Occipital lobe (tissue), 2 donors: ENCODE data around the gene SEC14L5. TPM values are rescaled to one million over a fixed set of nuclear protein-coding genes. Genes with fewer than 3 reads are reported as not detected.

Experiments used
- DNase-seq: peaks from one replicate; lab custom pipeline; 2025; lab: John Stamatoyannopoulos, UW
- total RNA-seq: library from RNA; depleted of rRNA; stranded (reverse); fragments of >200 nt; gene quantifications from one replicate; pipeline ENCODE4 v1.2.3, GENCODE V29; 2014

Gene SEC14L5
- total RNA-seq, result 0.47 TPM

GRCh38 chr16:4957720-4958509, at the start of gene SEC14L5:
TSS of gene SEC14L5 (plus strand) at chr16:4958330. CDS start at chr16:4959324, 994 bp downstream.
- peak; percentile 99 for DNase-seq

- DNase-seq, result no peak
Observed at GRCh38 chr16:4908854-4909401, 49.2 kb upstream of the SEC14L5 start.

GRCh38 chr16:4909825-4910224, 48.3 kb upstream of the SEC14L5 start:
- no peak for DNase-seq

- no peak for DNase-seq
Observed at GRCh38 chr16:4910828-4911227, 47.3 kb upstream of the SEC14L5 start.

GRCh38 chr16:4911970-4912386, 46.2 kb upstream of the SEC14L5 start:
- DNase-seq, result no peak

- no peak for DNase-seq
Observed at GRCh38 chr16:4913130-4913773, 44.9 kb upstream of the SEC14L5 start.

GRCh38 chr16:4913774-4914525, 44.2 kb upstream of the SEC14L5 start:
- no peak for DNase-seq

- DNase-seq, result no peak
Observed at GRCh38 chr16:4914528-4915225, 43.5 kb upstream of the SEC14L5 start.

- no peak for DNase-seq
Observed at GRCh38 chr16:4915226-4915761, 42.8 kb upstream of the SEC14L5 start.

GRCh38 chr16:4917117-4917516, 41.0 kb upstream of the SEC14L5 start:
- DNase-seq, result no peak

GRCh38 chr16:4918781-4919251, 39.3 kb upstream of the SEC14L5 start:
- no peak for DNase-seq

- DNase-seq, result no peak
Observed at GRCh38 chr16:4920826-4921225, 37.3 kb upstream of the SEC14L5 start.

GRCh38 chr16:4922721-4923342, 35.3 kb upstream of the SEC14L5 start:
- DNase-seq, result no peak

GRCh38 chr16:4923853-4924252, 34.3 kb upstream of the SEC14L5 start:
- DNase-seq, result no peak

GRCh38 chr16:4924593-4925292, 33.4 kb upstream of the SEC14L5 start:
- no peak for DNase-seq

- no peak for DNase-seq
Observed at GRCh38 chr16:4925293-4925607, 32.9 kb upstream of the SEC14L5 start.

GRCh38 chr16:4925791-4926190, 32.3 kb upstream of the SEC14L5 start:
- DNase-seq, result no peak

GRCh38 chr16:4926928-4927327, 31.2 kb upstream of the SEC14L5 start:
- DNase-seq, result no peak

GRCh38 chr16:4927661-4928060, 30.5 kb upstream of the SEC14L5 start:
- no peak for DNase-seq

GRCh38 chr16:4928227-4928626, 29.9 kb upstream of the SEC14L5 start:
- no peak for DNase-seq
